SK-N-MC (cell line): ENCODE data around the gene TUB.

ENCODE experiments used
- DNase-seq: peaks from one replicate; pipeline ENCODE4 v3.0.0-alpha.2; 2011; ENCODE audit warnings: low read depth, low spot score
- H3K27ac ChIP-seq: fragments of 200-600 bp; sonication (generic); 2 replicates; pipeline ENCODE4 v1.5.1; 2016; ENCODE audit warnings: mixed run types
- H3K36me3 ChIP-seq: fragments of 200-600 bp; sonication (generic); 2 replicates; pipeline ENCODE4 v1.6.1; 2017; ENCODE audit warnings: antibody characterized with exemption, low read length, mixed read lengths; ENCODE audit not compliant: insufficient read depth
- H3K4me3 ChIP-seq: fragments of 200-600 bp; sonication (generic); 2 replicates; pipeline ENCODE4 v1.5.1; 2016
- H3K9ac ChIP-seq: fragments of 200-600 bp; sonication (generic); 2 replicates; pipeline ENCODE4 v1.8.0; 2017; ENCODE audit warnings: mixed run types, mixed read lengths; ENCODE audit not compliant: insufficient read length
- H3K9me3 ChIP-seq: fragments of 200-600 bp; sonication (generic); 2 replicates; pipeline ENCODE4 v1.6.1; 2017; ENCODE audit warnings: low read depth, mild to moderate bottlenecking, antibody characterized with exemption, low read length, moderate library complexity, mixed read lengths
- EZH2 ChIP-seq: fragments of 200-600 bp; sonication (generic); IDR thresholded peaks from one replicate; pipeline ENCODE4 v1.6.1; 2017; ENCODE audit warnings: antibody characterized with exemption
- FOXP2 ChIP-seq: optimal IDR thresholded peaks from 2 replicates; pipeline ENCODE3; 2011; ENCODE audit warnings: mild to moderate bottlenecking, moderate library complexity; ENCODE audit not compliant: insufficient read depth; ENCODE audit errors: extremely low read length, control extremely low read depth
- POLR2AphosphoS5 ChIP-seq: IDR thresholded peaks from 2 replicates; pipeline ENCODE4 v1.6.1; 2012; ENCODE audit warnings: mild to moderate bottlenecking, low read depth, low read length, borderline replicate concordance

Gene TUB

DNA sequence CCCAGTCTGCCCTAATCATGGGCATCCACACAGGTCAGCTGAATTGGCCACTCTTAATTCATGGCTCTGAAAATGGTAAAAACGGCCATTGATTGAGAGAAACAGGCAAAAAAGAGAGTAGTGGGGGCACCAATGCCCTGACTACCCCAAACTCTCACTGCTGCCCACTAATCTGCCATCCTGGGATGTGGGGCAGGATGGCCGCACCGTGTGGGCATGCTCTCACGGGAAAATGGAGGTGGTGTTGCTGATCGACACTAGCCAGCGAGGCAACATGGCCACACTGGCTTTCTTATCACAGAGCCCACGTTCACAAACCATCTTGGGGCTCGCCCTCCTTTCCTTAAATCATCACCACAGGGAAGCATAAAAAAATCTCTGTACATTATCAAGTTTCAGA, 11.2 kb upstream of the TUB start:
- H3K36me3 ChIP-seq = no peaks in the 10 kb centered on the region
- H3K27ac ChIP-seq = no peak overlapping the region
- no peak overlapping the region for H3K4me3 ChIP-seq
- no peak overlapping the region for H3K9ac ChIP-seq
- no peak for DNase-seq
- no peak for TF ChIP-seq FOXP2
- no peak for TF ChIP-seq POLR2AphosphoS5
- no peak for TF ChIP-seq EZH2
- no peaks in the 10 kb centered on the region for H3K9me3 ChIP-seq

DNA sequence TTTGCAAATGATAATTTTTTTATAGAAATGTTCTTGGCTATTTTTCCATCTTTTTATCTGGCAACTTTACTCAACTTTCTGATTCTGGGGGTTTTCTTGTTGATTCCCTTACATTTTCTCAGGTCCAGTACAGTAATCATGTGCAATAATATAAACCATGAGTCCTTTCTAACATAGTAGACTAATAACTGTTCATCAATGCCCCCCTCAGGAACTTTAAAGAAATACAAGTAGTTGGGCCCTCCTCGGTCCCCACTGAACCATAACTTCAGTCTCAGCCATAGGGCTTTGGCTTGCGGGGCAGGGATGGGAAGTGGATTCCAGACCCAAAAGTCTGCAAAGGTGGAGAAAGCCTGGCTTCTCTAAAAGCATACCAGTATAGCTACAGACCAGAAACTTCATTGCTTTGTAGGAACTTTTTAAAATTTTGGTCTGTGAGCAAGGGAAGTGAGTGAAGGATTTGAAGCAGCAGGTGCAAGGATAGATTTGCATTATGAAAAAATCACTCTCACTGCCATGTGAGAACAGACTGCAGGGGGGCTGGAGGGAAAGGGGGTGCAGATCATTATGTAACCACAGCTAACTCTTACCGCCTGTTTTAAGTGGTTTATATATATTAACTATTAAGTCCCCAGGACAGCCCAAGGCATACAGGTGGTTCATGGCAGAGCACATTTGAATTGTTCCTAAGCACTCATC, 10.4 kb upstream of the TUB start:
- Histone ChIP-seq H3K36me3 (no peaks in the 10 kb centered on the region), H3K9ac (no peak overlapping the region), H3K9me3 (no peaks in the 10 kb centered on the region), H3K27ac (no peak overlapping the region), H3K4me3 (no peak overlapping the region)
- no peak for TF ChIP-seq EZH2
- no peak for TF ChIP-seq POLR2AphosphoS5
- TF ChIP-seq FOXP2 = no peak
- DNase-seq = no peak

DNA sequence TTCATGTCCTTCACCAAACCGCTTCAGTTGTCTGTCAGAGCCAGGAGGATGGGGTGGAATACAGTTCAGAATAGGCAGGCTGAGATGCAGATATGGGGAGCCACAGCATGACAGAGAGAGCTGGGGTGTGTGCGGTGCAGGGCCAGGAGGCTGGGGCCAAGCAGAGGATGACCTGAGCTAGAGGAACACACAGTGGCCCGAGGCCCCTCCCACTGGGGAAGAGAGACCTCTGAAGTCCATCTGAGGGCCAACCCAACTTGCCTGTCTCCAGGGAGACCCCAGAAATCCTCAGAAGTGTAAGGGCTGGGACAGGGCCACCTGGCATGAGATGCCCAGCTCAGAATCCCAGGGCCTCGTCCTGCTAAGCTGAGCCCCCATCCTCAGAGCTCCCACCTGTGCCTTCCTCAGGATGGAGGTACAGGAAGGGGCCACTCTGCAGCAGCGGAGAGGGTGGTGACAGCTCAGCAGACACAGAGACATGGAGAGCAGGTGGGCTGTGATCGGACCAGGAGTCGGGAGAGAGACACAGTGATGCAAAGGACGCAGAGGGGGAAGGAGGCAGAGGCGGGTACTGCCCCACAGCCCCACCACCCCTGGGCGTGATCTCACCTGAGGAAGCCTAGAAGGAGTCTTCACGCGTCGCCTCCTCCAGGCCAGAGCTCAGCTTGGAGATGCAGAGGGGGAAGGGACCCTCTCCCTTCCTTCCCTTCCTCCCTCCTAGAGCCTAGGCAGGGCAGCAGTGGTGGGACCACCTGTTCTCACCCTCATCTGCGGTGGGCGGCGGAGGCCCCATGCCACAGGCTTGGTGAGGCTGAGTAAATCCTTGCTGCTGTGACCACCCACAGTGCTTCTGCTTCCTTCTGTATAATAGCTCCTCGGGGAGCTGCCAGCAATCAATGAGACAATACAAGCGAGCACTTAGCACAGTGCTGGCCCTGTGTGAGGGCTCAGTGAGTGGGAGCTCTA, 9.1 kb upstream of the TUB start:
- Histone ChIP-seq H3K9ac (no peak overlapping the region), H3K27ac (no peak overlapping the region), H3K36me3 (no peaks in the 10 kb centered on the region), H3K9me3 (no peaks in the 10 kb centered on the region), H3K4me3 (no peak overlapping the region)
- DNase-seq = no peak
- no peak for TF ChIP-seq FOXP2
- TF ChIP-seq POLR2AphosphoS5 = no peak
- TF ChIP-seq EZH2 = no peak

DNA sequence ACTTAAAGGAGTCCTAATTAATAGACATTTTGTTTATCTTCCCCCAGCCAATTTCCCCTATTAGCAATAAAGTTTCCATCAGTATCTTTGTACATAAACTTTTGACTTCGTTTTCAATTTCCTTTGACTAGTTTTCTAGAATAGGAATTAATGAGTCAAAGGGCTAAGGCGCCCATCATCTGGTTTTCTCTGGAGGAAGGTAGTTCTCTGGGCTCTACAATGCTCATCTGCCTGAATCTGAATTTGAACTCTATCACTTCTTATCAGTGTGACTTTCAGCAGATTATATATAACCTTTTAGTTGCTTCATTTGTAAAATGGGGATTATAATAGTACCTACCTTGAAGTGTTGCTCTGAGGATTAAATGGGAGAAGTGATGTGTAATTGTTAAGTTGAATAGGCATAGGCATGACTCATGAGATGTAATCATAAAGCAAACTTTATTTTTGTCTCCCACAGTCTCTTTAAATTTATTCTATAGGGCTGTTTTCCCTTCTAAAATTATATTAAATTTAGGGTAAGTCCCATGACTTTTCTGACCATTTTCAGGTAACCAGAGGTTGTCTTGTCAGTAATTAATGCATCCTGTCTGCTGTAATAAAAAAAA, 5.8 kb upstream of the TUB start:
- DNase-seq = no peak
- no peak overlapping the region for H3K4me3 ChIP-seq
- H3K9ac ChIP-seq = no peak overlapping the region
- no peak for TF ChIP-seq POLR2AphosphoS5
- no peaks in the 10 kb centered on the region for H3K36me3 ChIP-seq
- no peaks in the 10 kb centered on the region for H3K9me3 ChIP-seq
- H3K27ac ChIP-seq = no peak overlapping the region

DNA sequence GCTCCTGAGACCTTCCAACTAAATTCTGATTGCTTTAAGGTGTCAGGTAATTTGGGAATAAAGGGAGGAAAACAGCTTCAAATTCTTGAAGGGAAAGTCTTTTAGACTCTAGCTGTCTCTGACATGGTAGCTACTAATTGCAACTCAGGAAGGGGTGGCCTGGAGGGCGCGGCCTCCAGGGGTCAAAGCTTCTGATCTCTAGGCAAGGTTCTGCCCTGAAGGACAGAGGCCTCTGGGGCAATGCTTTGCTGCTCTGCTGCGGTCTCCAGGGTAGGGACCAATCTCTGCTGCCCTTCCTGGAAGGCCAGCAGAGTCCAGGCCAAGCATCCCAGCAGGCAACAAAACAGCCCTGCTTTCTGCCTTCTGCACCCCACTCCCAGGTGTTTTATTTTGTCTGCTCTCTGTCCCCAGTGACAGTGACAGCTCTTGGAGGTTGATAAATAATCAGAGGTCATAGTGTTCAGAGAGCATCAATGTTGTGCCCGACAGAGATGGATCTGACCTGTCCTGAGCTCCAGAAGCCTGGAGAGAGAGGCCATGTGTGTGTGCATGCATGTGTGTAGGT, 1.8 kb upstream of the TUB start:
- no peak for DNase-seq
- Histone ChIP-seq H3K9ac (no peak overlapping the region), H3K36me3 (no peaks in the 10 kb centered on the region), H3K9me3 (no peaks in the 10 kb centered on the region), H3K27ac (no peak overlapping the region), H3K4me3 (no peak overlapping the region)
- TF ChIP-seq POLR2AphosphoS5 (no peak), EZH2 (no peak), FOXP2 (no peak)

DNA sequence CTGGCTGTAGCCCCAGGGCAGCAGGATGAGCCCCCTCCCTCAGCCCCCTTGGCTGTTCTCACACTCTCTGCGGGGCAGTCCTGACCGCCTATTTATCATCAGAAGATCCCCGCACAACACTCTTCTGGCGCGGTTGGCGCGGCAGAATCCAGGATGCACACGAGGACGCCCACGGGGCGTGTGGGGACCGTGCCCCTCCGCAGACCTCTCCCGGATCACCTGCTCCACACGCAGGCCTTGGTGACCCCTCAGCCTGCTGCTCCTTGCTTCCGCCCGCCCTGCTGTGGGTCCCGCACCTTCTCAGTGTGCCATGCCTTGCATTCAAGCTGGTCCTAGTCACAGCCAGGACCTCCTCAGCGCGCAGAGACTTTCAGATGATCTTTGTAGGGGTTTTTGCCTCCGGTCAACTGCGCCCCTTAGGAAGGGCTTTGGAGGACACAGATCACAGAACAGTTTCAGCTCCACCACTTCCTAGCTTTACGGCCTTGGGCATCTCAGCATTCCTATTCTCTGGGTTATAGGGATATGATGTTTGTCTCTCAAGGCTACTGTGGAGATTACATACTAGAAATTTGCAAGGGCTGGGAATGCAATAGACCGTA, 841 bp upstream of the TUB start:
- DNase-seq = no peak
- Histone ChIP-seq H3K27ac (no peak overlapping the region), H3K4me3 (peak overlapping the region; percentile 81), H3K9ac (no peak overlapping the region), H3K9me3 (no peaks in the 10 kb centered on the region), H3K36me3 (no peaks in the 10 kb centered on the region)
- TF ChIP-seq EZH2 (no peak), POLR2AphosphoS5 (no peak), FOXP2 (no peak)

DNA sequence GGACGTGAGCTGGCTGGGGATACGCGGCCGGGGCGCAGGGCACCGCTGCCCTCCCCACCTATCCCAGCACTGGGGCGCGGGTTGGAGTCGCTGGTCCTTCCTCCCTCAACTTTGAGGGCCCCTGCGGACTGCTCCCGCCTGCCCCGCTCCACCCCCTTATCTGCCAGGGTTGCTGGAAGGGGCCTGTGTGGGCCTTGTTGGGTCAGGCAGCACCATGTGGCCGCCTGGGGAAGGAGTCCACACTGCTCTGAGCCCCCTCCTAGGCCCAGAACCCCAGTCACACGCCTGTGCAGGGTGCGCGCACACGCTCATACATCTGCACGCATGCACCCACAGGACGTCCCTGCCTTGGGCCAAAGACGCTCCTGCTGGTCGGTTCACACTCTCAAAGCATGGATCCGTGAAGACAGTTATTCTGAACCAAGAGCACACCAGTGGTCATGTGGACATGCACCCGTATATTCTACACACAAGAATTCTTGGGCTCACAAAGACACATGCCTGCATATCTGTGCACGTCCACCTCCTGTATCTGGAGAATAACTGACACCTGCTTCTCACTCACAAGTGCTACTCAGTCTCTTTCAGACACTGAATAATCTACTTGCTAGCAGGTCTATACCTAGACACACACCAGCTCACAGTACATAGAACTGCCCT, 710 bp downstream of the TUB start:
- Histone ChIP-seq H3K9me3 (no peaks in the 10 kb centered on the region), H3K9ac (peak overlapping the region; percentile 72), H3K36me3 (no peaks in the 10 kb centered on the region), H3K4me3 (peak overlapping the region; percentile 81), H3K27ac (no peak overlapping the region)
- no peak for DNase-seq
- no peak for TF ChIP-seq POLR2AphosphoS5
- TF ChIP-seq FOXP2 = no peak
- TF ChIP-seq EZH2 = no peak
